HEK293 (cell line): ENCODE data around the gene HTR1E.

Experiments used
- CTCF ChIA-PET: fragments of 350-600 bp; formaldehyde crosslinking; extraction: SDS; loops from one replicate; lab custom pipeline; 2021; ENCODE audit warnings: antibody characterized with exemption; lab: Yijun Ruan, JAX
- POLR2A ChIA-PET: fragments of 300-600 bp; formaldehyde crosslinking; extraction: SDS; loops from one replicate; lab custom pipeline; 2020; ENCODE audit warnings: antibody characterized with exemption, inconsistent platforms; lab: Yijun Ruan, JAX
- H3K27ac ChIP-seq: fragments of 200-500 bp; sonication (Bioruptor generic); 2 replicates; pipeline ENCODE4 v1.5.1; 2014; ENCODE audit warnings: low read depth, low read length, control low read depth, inconsistent platforms; ENCODE audit errors: extremely low read depth
- H3K36me3 ChIP-seq, 2 experiments: fragments of 200-500 bp in 1 of 2; sonication (Bioruptor generic) in 1 of 2; 1 replicate in 1 of 2; 2 replicates in 1 of 2; pipeline ENCODE4 v1.5.1; 2014 to 2017; ENCODE audit warnings: inconsistent platforms in 2 of 2, low read length in 2 of 2; ENCODE audit not compliant: control insufficient read depth in 2 of 2, insufficient read depth in 1 of 2
- H3K4me1 ChIP-seq: fragments of 200-500 bp; sonication (Bioruptor generic); 2 replicates; pipeline ENCODE4 v1.5.1; 2014; ENCODE audit warnings: mild to moderate bottlenecking, low read length, inconsistent platforms; ENCODE audit not compliant: control insufficient read depth, insufficient read depth
- H3K4me3 ChIP-seq: 2 replicates; pipeline ENCODE4 v1.5.1; 2011; ENCODE audit warnings: low read depth, mild to moderate bottlenecking, control low read depth, low read length, moderate library complexity
- H3K9me3 ChIP-seq: fragments of 200-500 bp; sonication (Bioruptor generic); 2 replicates; pipeline ENCODE4 v1.5.1; 2014; ENCODE audit warnings: low read depth, low read length, inconsistent platforms; ENCODE audit not compliant: control insufficient read depth, insufficient read depth
- CTCF ChIP-seq: fragments of 450-650 bp; formaldehyde crosslinking; IDR thresholded peaks from 2 replicates; pipeline ENCODE4 v1.5.1; 2016; ENCODE audit warnings: missing biosample characterization, missing genetic modification characterization
- SETDB1 ChIP-seq: IDR thresholded peaks from one replicate; pipeline ENCODE4 v1.6.1; 2017; ENCODE audit warnings: mild to moderate bottlenecking, low read length, moderate library complexity, mixed read lengths; ENCODE audit not compliant: insufficient read length
- ZNF133 ChIP-seq: fragments of 450-650 bp; formaldehyde crosslinking; IDR thresholded peaks from 2 replicates; pipeline ENCODE4 v1.5.1; 2016; ENCODE audit warnings: missing biosample characterization, missing genetic modification characterization
- ZNF843 ChIP-seq: fragments of 450-650 bp; formaldehyde crosslinking; IDR thresholded peaks from 2 replicates; pipeline ENCODE4 v1.5.1; 2016; ENCODE audit warnings: missing biosample characterization, missing genetic modification characterization

The HTR1E gene

GRCh38 chr6:87059943-87060342 lies 122.6 kb downstream of the HTR1E start:
- no peaks in the 10 kb centered on the region for H3K9me3 ChIP-seq
- H3K36me3 ChIP-seq = no peaks in the 10 kb centered on the region; a peak in 1 of 3 replicates
- no peak overlapping the region for H3K4me3 ChIP-seq
- no peak overlapping the region for H3K27ac ChIP-seq
- no peak for TF ChIP-seq SETDB1
- TF ChIP-seq ZNF133 (tag by site-specific recombination) = no peak
- no peak for TF ChIP-seq ZNF843
- CTCF ChIA-PET = no interaction called here
- POLR2A ChIA-PET = no interaction called here
- no peaks in the 10 kb centered on the region for H3K4me1 ChIP-seq

GRCh38 chr6:87065117-87065516 lies 127.8 kb downstream of the HTR1E start:
- no peaks in the 10 kb centered on the region for H3K9me3 ChIP-seq
- no peak for TF ChIP-seq CTCF (tag by site-specific recombination)
- H3K36me3 ChIP-seq = no peaks in the 10 kb centered on the region; a peak in 1 of 3 replicates
- H3K4me1 ChIP-seq = no peaks in the 10 kb centered on the region
- ChIA-PET POLR2A (no interaction called here), CTCF (interaction anchor here (0.5 to 4.2 kb wide), 8 partner anchors 14 to 1116 kb away, joined by 3 to 42 read pairs (median 4); no protein-coding TSS in a partner anchor)
- no peak overlapping the region for H3K4me3 ChIP-seq
- no peak overlapping the region for H3K27ac ChIP-seq
